Suprapubic skin (tissue), 3 donors: ENCODE measurements around the gene FKBP5.

ENCODE experiments used
- CTCF ChIP-seq, 2 donors: fragments of 200-600 bp in 1 of 2; fragments of 450-650 bp in 1 of 2; sonication (generic) in 1 of 2; IDR thresholded peaks; one replicate each; pipeline ENCODE4 v1.5.1; 2016 to 2019; ENCODE audit warnings: antibody characterized with exemption in 2 of 2, mild to moderate bottlenecking in 1 of 2, moderate library complexity in 1 of 2
- POLR2A ChIP-seq, 2 donors: fragments of 450-650 bp; IDR thresholded peaks; one replicate each; pipeline ENCODE4 v1.6.1; 2017; ENCODE audit warnings: antibody characterized with exemption in 2 of 2, mild to moderate bottlenecking in 2 of 2, moderate library complexity in 2 of 2

- TF ChIP-seq CTCF (IDR thresholded peaks at IDR 0.05) (no peak), POLR2A (IDR thresholded peaks at IDR 0.05) (no peak)
Measured at GRCh38 chr6:35716798-35717197, 28.1 kb upstream of the FKBP5 start.
